Tibial artery (tissue), 4 donors: Measurements from ENCODE around the gene CAMK1G.

Source experiments
- DNase-seq, 2 donors: peaks; one replicate each; pipeline ENCODE4 v3.0.0-alpha.2; 2019
- H3K27ac ChIP-seq, 2 donors: fragments of 200-600 bp; sonication (generic) in 1 of 2; 1 replicate in 1 of 2; 2 replicates in 1 of 2; pipeline ENCODE4 v1.5.1; 2018 to 2019; ENCODE audit warnings: mild to moderate bottlenecking in 1 of 2
- H3K27me3 ChIP-seq, 2 donors: fragments of 200-600 bp; sonication (generic) in 1 of 2; one replicate each; pipeline versions ENCODE4 v1.5.1 to v1.6.0; 2016 to 2019
- H3K36me3 ChIP-seq, 3 donors: fragments of 200-600 bp; sonication (generic) in 2 of 3; one replicate each; pipeline ENCODE4 v1.5.1; 2016 to 2019; ENCODE audit warnings: mild to moderate bottlenecking in 2 of 3
- H3K4me1 ChIP-seq, 4 donors: fragments of 200-600 bp; sonication (generic) in 2 of 4; 1 replicate in 3 of 4; 2 replicates in 1 of 4; pipeline ENCODE4 v1.5.1; 2016 to 2019
- H3K4me3 ChIP-seq, 2 donors: fragments of 200-600 bp; sonication (generic) in 1 of 2; 1 replicate in 1 of 2; 2 replicates in 1 of 2; pipeline ENCODE4 v1.5.1; 2018 to 2019; ENCODE audit warnings: mild to moderate bottlenecking in 2 of 2
- H3K9me3 ChIP-seq, 3 donors: fragments of 200-600 bp; sonication (generic) in 1 of 3; one replicate each; pipeline ENCODE4 v1.5.1; 2016 to 2019
- intact Hi-C: fragments of 100-400 bp; cut with DNase I; formaldehyde crosslinking; loops from one replicate; pipeline ENCODE4 v1.15.0; 2023; ENCODE audit warnings: low total_unique reads
- TF ChIP-seq, protein P1 (sequence below), 2 experiments: fragments of 200-600 bp in 1 of 2; fragments of 450-650 bp in 1 of 2; IDR thresholded peaks; one replicate each; pipeline ENCODE4 v1.5.1; 2017 to 2019; ENCODE audit warnings: antibody characterized with exemption in 2 of 2, mild to moderate bottlenecking in 1 of 2, moderate library complexity in 1 of 2

CAMK1G gene

GRCh38 chr1:209618291-209618690 is 34.8 kb downstream of the CAMK1G start:
- no peaks in the 10 kb centered on the region for H3K27me3 ChIP-seq
- no peak overlapping the region for H3K4me3 ChIP-seq
- TF ChIP-seq, protein P1, sequence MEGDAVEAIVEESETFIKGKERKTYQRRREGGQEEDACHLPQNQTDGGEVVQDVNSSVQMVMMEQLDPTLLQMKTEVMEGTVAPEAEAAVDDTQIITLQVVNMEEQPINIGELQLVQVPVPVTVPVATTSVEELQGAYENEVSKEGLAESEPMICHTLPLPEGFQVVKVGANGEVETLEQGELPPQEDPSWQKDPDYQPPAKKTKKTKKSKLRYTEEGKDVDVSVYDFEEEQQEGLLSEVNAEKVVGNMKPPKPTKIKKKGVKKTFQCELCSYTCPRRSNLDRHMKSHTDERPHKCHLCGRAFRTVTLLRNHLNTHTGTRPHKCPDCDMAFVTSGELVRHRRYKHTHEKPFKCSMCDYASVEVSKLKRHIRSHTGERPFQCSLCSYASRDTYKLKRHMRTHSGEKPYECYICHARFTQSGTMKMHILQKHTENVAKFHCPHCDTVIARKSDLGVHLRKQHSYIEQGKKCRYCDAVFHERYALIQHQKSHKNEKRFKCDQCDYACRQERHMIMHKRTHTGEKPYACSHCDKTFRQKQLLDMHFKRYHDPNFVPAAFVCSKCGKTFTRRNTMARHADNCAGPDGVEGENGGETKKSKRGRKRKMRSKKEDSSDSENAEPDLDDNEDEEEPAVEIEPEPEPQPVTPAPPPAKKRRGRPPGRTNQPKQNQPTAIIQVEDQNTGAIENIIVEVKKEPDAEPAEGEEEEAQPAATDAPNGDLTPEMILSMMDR (IDR thresholded peaks at IDR 0.05), result no peak
- H3K9me3 ChIP-seq, result no peaks in the 10 kb centered on the region
- intact Hi-C loops, result no loop called here
- no peak overlapping the region for H3K27ac ChIP-seq
- H3K4me1 ChIP-seq, result peaks cover 0 to 6% (median 0%) of the 10 kb centered on the region in 4 donors
- no peaks in the 10 kb centered on the region for H3K36me3 ChIP-seq
- no peak for DNase-seq

GRCh38 chr1:209618756-209619420 is 35.4 kb downstream of the CAMK1G start:
- Histone ChIP-seq H3K27me3 (no peaks in the 10 kb centered on the region), H3K27ac (no peak overlapping the region), H3K36me3 (no peaks in the 10 kb centered on the region), H3K9me3 (no peaks in the 10 kb centered on the region), H3K4me3 (no peak overlapping the region), H3K4me1 (peaks cover 0 to 6% (median 0%) of the 10 kb centered on the region in 4 donors)
- intact Hi-C loops, result no loop called here
- no peak for DNase-seq
- TF ChIP-seq, protein P1 (IDR thresholded peaks at IDR 0.05), result no peak

DNA sequence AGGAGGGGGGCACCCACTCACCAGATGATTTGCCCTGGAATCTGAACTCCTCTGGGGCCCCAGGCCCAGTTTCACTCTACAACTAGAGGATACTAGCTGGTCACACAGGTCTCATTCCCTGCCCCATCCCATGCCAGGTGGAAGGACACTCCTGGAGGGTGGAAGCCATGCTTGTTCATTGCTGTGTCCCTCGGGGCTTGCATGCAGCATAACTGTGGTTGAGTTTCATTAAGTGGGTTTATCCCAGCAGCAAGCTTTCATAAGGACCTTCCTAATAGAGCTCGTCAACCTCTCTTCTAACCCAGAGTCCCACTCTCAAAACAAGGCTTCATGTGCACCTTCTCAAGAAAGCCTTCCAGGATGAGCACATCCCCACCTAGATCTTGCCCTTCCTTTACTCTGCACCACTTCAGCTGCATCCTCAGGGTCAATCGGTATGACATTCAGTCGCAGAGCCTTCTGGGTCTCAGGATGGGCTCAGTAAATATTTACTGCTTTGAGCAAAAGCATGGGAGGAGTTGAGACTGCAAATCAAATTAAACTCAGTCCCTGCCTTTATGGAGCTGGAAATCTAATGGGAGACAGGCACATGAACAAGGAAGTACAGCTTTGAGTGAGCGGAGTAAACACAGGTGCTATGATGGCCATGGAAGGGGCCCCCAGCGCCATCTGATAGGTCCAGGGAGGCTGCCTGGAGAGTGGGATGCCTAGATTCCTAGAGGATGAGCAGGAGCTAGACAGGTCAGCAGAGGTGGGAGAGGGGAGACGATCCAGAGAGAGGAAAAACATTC is 36.4 kb downstream of the CAMK1G start:
- Histone ChIP-seq H3K27me3 (no peaks in the 10 kb centered on the region), H3K27ac (no peak overlapping the region), H3K9me3 (no peaks in the 10 kb centered on the region), H3K4me3 (no peak overlapping the region), H3K4me1 (peaks cover 0 to 6% (median 0%) of the 10 kb centered on the region in 4 donors), H3K36me3 (no peaks in the 10 kb centered on the region)
- no peak for DNase-seq
- intact Hi-C loops, result no loop called here
- TF ChIP-seq, protein P1 (IDR thresholded peaks at IDR 0.05), result no peak

GRCh38 chr1:209620487-209620884 is 37.0 kb downstream of the CAMK1G start:
- no peak overlapping the region for H3K27ac ChIP-seq

DNA sequence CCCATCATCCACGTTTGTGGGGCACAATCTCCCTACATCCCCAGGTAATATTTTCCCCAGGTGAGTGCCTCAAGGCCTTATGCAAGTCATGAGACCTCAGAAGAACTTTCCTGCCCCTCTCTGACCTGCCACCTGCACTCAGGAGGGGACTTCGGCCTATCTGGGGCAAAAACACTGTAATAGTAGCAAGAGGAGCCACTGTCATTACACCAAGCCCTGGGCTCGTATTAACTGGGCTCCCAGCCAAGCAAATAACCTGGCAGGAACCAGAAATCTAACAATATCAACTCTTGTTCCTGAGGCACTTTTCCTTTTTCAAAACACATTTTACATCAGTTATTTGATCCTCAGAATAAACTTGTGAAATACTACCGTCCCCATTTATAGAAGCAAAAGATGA is 37.8 kb downstream of the CAMK1G start:
- no peak overlapping the region for H3K27ac ChIP-seq
- no peak overlapping the region for H3K4me3 ChIP-seq
- no peak for DNase-seq
- peaks cover 0 to 8% (median 3%) of the 10 kb centered on the region in 4 donors for H3K4me1 ChIP-seq
- intact Hi-C loops, result no loop called here
- H3K9me3 ChIP-seq, result no peaks in the 10 kb centered on the region
- H3K27me3 ChIP-seq, result no peaks in the 10 kb centered on the region
- TF ChIP-seq, protein P1 (IDR thresholded peaks at IDR 0.05), result no peak
- no peaks in the 10 kb centered on the region for H3K36me3 ChIP-seq

More at GRCh38 chr1:209620487-209620884, 37.0 kb downstream of the CAMK1G start:
- TF ChIP-seq, protein P1 (IDR thresholded peaks at IDR 0.05), result no peak
- intact Hi-C loops, result no loop called here
- Histone ChIP-seq H3K9me3 (no peaks in the 10 kb centered on the region), H3K36me3 (no peaks in the 10 kb centered on the region), H3K4me1 (peaks cover 0 to 6% (median 2%) of the 10 kb centered on the region in 4 donors), H3K4me3 (no peak overlapping the region), H3K27me3 (no peaks in the 10 kb centered on the region)
- DNase-seq, result no peak
